HepG2 (cell line): ENCODE data around the gene MYCBPAP. TPM values are rescaled to one million over a fixed set of nuclear protein-coding genes. Genes with fewer than 3 reads are reported as not detected.

Experiments
- ATF1 ChIP-seq: IDR thresholded peaks from 2 replicates; pipeline ENCODE4 v1.6.1; 2016; ENCODE audit warnings: mild to moderate bottlenecking, control low read depth
- CBX5 ChIP-seq: sonication (generic); formaldehyde crosslinking; IDR thresholded peaks from 2 replicates; pipeline ENCODE4 v1.4.0; 2020; ENCODE audit warnings: missing genetic modification reagents, borderline replicate concordance
- CENPT ChIP-seq: sonication (generic); formaldehyde crosslinking; IDR thresholded peaks from 2 replicates; pipeline ENCODE4 v1.8.0; 2022; ENCODE audit warnings: low read depth, mild to moderate bottlenecking, moderate library complexity, missing genetic modification reagents
- EEA1 ChIP-seq: sonication (generic); formaldehyde crosslinking; IDR thresholded peaks from 2 replicates; pipeline ENCODE4 v1.5.1; 2020; ENCODE audit warnings: mild to moderate bottlenecking, missing genetic modification reagents, borderline replicate concordance
- FOXK1 ChIP-seq: sonication (generic); formaldehyde crosslinking; IDR thresholded peaks from 2 replicates; pipeline ENCODE4 v1.4.0; 2020; ENCODE audit warnings: low read depth, missing genetic modification reagents, borderline replicate concordance
- HNF1B ChIP-seq: sonication (generic); formaldehyde crosslinking; IDR thresholded peaks from 2 replicates; pipeline ENCODE4 v1.5.1; 2020; ENCODE audit warnings: mild to moderate bottlenecking, moderate library complexity, missing genetic modification reagents
- MED1 ChIP-seq: sonication (generic); formaldehyde crosslinking; IDR thresholded peaks from 2 replicates; pipeline ENCODE4 v1.4.0; 2020; ENCODE audit warnings: missing genetic modification reagents
- MLLT10 ChIP-seq: sonication (generic); formaldehyde crosslinking; IDR thresholded peaks from 2 replicates; pipeline ENCODE4 v1.4.0; 2020; ENCODE audit warnings: missing genetic modification reagents
- MNT ChIP-seq: fragments of 450-650 bp; IDR thresholded peaks from 2 replicates; pipeline ENCODE4 v1.6.1; 2016
- MYPOP ChIP-seq: sonication (generic); formaldehyde crosslinking; IDR thresholded peaks from 2 replicates; pipeline ENCODE4 v1.8.1; 2023; ENCODE audit warnings: mild to moderate bottlenecking, moderate library complexity, missing genetic modification reagents
- NCOA1 ChIP-seq: sonication (generic); formaldehyde crosslinking; IDR thresholded peaks from 2 replicates; pipeline ENCODE4 v1.9.0; 2021; ENCODE audit warnings: missing genetic modification reagents
- NCOA5 ChIP-seq: sonication (generic); formaldehyde crosslinking; IDR thresholded peaks from 2 replicates; pipeline ENCODE4 v1.4.0; 2020; ENCODE audit warnings: missing genetic modification reagents
- PHF8 ChIP-seq: sonication (generic); formaldehyde crosslinking; IDR thresholded peaks from 2 replicates; pipeline ENCODE4 v1.5.0; 2020; ENCODE audit warnings: missing genetic modification reagents
- ZBED4 ChIP-seq: sonication (generic); formaldehyde crosslinking; IDR thresholded peaks from 2 replicates; pipeline ENCODE4 v1.4.0; 2020; ENCODE audit warnings: missing genetic modification reagents, borderline replicate concordance
- ZBTB7B ChIP-seq: sonication (generic); formaldehyde crosslinking; IDR thresholded peaks from 2 replicates; pipeline ENCODE4 v1.4.0; 2020; ENCODE audit warnings: missing genetic modification reagents
- ZBTB8A ChIP-seq: sonication (generic); formaldehyde crosslinking; IDR thresholded peaks from 2 replicates; pipeline ENCODE4 v1.4.0; 2020; ENCODE audit warnings: mild to moderate bottlenecking, low read depth, missing genetic modification reagents, borderline replicate concordance
- ZFP36L2 ChIP-seq: sonication (generic); formaldehyde crosslinking; IDR thresholded peaks from 2 replicates; pipeline ENCODE4 v1.4.0; 2020; ENCODE audit warnings: missing genetic modification reagents
- ZNF17 ChIP-seq: sonication (generic); formaldehyde crosslinking; IDR thresholded peaks from 2 replicates; pipeline ENCODE4 v1.5.0; 2020; ENCODE audit warnings: mild to moderate bottlenecking, missing genetic modification reagents
- ZNF33B ChIP-seq: sonication (generic); formaldehyde crosslinking; IDR thresholded peaks from 2 replicates; pipeline ENCODE4 v1.5.1; 2020; ENCODE audit warnings: mild to moderate bottlenecking, missing genetic modification reagents
- ZNF615 ChIP-seq: sonication (generic); formaldehyde crosslinking; IDR thresholded peaks from 2 replicates; pipeline ENCODE4 v1.5.0; 2020; ENCODE audit warnings: mild to moderate bottlenecking, missing genetic modification reagents, borderline replicate concordance
- polyA plus RNA-seq, 8 experiments: library from polyadenylated mRNA; depleted of rRNA in 3 of 8; stranded (reverse) in 7 of 8; unstranded in 1 of 8; fragments of >200 nt; fragmentation: Illumina TruSeq in 4 of 8; extraction: Trizol in 4 of 8; gene quantifications; 2 replicates each; pipeline versions ENCODE4 v1.2.1 to v1.2.3, GENCODE V29; 2011 to 2016; ENCODE audit warnings: low read depth in 4 of 8, missing spikeins in 1 of 8, mixed read lengths in 1 of 8; ENCODE audit not compliant: insufficient read depth in 1 of 8
- total RNA-seq, 5 experiments: library from RNA; depleted of rRNA; stranded (reverse); fragments of >200 nt; fragmentation: Illumina TruSeq; extraction: Trizol; gene quantifications; 2 replicates each; pipeline ENCODE4 v1.2.3, GENCODE V29; 2016; ENCODE audit warnings: low read depth in 1 of 5

The MYCBPAP gene
- total and polyA plus RNA-seq, 2 of the 13 experiments (the other 11 are each of a cell fraction or from before 2014, with no cell fraction given), result 0.22 to 0.24 TPM

GRCh38 chr17:50538549-50539410 is 30.5 kb downstream of the MYCBPAP start (continued):
- TF ChIP-seq HNF1B (CRISPR knock-in tag), result no peak
- TF ChIP-seq ZBED4 (CRISPR knock-in tag), result peak; percentile 57; the same call in 1 of the 2 replicates
- no peak for TF ChIP-seq CENPT
- no peak for TF ChIP-seq ZNF33B (CRISPR knock-in tag)
- peak; percentile 64; the same call in 1 of the 2 replicates for TF ChIP-seq MED1 (CRISPR knock-in tag)
- TF ChIP-seq MNT, result no peak
- TF ChIP-seq NCOA1 (CRISPR knock-in tag), result no peak
- TF ChIP-seq CBX5 (CRISPR knock-in tag), result no peak
- no peak for TF ChIP-seq MLLT10 (CRISPR knock-in tag)
- TF ChIP-seq ZNF17 (CRISPR knock-in tag), result no peak
- 0 out of 2 replicates have a peak, but pooled peaks have one; percentile 74 for TF ChIP-seq EEA1 (CRISPR knock-in tag)
- no peak for TF ChIP-seq ZFP36L2 (CRISPR knock-in tag)
- TF ChIP-seq FOXK1 (CRISPR knock-in tag), result no peak
- no peak; the same call in 1 of the 2 replicates for TF ChIP-seq MYPOP (CRISPR knock-in tag)
- peak; percentile 58 for TF ChIP-seq PHF8 (CRISPR knock-in tag)
- no peak for TF ChIP-seq NCOA5 (CRISPR knock-in tag)
- no peak for TF ChIP-seq ATF1 (CRISPR knock-in tag)
- TF ChIP-seq ZNF615 (CRISPR knock-in tag), result no peak
- TF ChIP-seq ZBTB8A (CRISPR knock-in tag), result no peak
- peak; percentile 69; the same call in 1 of the 2 replicates for TF ChIP-seq ZBTB7B
